Cardiac fibroblast (primary cell): ENCODE measurements around the gene ATP2C2.

Source experiments
- DNase-seq, 2 donors: peaks; one replicate each; pipeline versions ENCODE4 v3.0.0 to v3.0.0-alpha.2; 2010; ENCODE audit warnings: low read depth in 2 of 2
- H3K4me3 ChIP-seq, 2 donors: replicated peaks in 1 of 2; 1 replicate in 1 of 2; 2 replicates in 1 of 2; pipeline ENCODE4 v1.5.1; 2011; ENCODE audit warnings: low read depth in 2 of 2, low read length in 2 of 2, mild to moderate bottlenecking in 2 of 2, moderate library complexity in 1 of 2
- TF ChIP-seq, protein P1 (sequence below): IDR thresholded peaks from one replicate; pipeline ENCODE4 v1.5.1; 2011; ENCODE audit warnings: low read depth, mild to moderate bottlenecking, low read length, inconsistent platforms

Gene ATP2C2

DNA sequence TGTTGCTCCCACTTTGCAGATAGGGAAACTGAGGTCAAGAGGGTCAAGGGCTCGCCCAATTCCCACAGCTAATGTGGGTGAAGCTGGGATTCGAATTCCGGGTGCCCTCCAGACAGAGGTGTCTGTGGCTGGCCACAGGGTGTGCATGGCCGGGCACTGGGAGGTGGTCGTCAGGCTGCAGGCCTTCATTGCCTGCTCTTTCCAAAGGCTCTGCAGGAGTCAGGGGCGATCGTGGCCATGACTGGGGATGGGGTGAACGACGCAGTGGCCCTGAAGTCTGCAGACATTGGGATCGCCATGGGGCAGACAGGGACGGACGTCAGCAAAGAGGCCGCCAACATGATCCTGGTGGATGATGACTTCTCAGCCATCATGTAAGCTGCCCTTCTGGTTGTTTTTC lies 86.3 kb downstream of the ATP2C2 start:
- no peak overlapping the region for H3K4me3 ChIP-seq
- DNase-seq: no peak
- TF ChIP-seq, protein P1, sequence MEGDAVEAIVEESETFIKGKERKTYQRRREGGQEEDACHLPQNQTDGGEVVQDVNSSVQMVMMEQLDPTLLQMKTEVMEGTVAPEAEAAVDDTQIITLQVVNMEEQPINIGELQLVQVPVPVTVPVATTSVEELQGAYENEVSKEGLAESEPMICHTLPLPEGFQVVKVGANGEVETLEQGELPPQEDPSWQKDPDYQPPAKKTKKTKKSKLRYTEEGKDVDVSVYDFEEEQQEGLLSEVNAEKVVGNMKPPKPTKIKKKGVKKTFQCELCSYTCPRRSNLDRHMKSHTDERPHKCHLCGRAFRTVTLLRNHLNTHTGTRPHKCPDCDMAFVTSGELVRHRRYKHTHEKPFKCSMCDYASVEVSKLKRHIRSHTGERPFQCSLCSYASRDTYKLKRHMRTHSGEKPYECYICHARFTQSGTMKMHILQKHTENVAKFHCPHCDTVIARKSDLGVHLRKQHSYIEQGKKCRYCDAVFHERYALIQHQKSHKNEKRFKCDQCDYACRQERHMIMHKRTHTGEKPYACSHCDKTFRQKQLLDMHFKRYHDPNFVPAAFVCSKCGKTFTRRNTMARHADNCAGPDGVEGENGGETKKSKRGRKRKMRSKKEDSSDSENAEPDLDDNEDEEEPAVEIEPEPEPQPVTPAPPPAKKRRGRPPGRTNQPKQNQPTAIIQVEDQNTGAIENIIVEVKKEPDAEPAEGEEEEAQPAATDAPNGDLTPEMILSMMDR: no peak

DNA sequence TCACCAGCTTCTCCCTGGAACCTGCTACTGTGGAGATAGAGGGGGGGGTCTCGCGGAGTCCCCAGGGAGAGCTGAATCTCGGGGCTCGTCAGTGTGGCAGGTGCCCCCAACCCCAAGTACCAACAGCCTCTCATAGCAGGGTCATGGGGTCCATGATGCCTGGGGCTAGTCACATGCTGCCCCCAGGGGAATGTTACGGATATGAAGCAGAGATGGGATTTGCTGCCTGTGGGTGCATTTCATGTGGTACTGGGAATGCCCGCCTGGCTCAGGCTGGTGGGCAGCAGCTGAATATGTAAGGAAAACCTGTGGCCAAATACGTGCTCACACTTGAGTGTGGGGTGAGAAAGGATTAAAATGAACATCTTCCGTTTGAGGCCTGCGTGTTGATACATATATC lies 86.7 kb downstream of the ATP2C2 start:
- DNase-seq: no peak
- TF ChIP-seq, protein P1: no peak
- H3K4me3 ChIP-seq: no peak overlapping the region

DNA sequence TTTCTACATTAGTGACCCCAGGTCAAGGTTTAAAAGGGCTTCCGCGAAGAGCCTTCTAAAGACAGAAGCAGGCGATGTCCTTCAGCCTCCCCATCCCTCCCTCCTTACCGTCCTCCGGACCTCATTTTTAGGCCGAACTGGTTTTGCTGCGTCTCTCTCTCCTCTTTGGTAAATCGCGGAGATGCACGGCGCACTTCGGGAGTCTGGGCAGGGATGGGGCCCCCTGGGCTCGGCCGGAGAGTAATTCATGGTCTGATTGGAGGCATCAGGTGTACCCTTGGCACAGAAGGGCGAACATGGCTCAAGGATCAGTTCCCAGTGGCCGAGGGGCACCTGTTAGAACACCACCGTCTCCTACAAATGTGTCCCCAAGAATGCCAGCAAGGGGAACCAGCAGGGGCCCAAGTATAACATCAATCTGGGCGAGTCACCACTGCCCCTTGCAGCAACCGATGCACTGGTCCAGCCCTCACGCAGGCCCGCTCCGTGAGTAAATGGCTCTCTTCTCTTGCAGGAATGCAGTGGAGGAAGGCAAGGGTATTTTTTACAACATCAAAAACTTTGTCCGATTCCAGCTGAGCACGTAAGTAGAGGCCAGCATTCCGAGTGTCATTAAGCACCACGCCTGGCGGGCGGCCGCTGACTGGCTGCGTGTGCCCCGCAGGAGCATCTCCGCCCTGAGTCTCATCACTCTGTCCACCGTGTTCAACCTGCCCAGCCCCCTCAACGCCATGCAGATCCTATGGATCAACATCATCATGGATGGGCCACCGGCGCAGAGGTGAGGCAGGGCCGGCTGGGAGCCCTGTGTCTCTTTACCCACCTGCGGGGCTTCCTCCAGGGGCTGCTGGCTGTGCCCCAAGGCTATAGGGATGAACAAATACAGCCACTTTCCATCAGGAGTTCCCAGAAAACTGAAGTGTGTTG lies 90.5 kb downstream of the ATP2C2 start:
- no peak overlapping the region for H3K4me3 ChIP-seq
- TF ChIP-seq, protein P1: no peak
- no peak for DNase-seq

DNA sequence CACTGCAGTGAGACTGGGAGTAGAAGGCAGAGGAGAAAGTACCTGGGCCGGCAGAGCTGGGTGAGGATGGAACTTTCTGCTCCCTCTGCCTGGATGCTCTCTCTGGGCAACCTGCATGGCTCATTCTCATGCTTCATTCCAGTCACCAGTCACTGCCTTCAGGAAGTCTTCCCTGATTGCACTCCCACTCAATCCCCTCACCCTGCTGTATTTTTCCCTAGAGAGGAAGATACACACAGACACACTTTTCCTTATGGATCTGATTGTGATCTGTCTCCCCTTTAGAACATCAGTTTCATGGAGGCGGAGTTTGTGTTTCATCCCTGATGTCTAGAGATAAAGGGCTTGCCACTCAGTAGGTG lies 91.2 kb downstream of the ATP2C2 start:
- no peak overlapping the region for H3K4me3 ChIP-seq
- no peak for DNase-seq
- TF ChIP-seq, protein P1: no peak

DNA sequence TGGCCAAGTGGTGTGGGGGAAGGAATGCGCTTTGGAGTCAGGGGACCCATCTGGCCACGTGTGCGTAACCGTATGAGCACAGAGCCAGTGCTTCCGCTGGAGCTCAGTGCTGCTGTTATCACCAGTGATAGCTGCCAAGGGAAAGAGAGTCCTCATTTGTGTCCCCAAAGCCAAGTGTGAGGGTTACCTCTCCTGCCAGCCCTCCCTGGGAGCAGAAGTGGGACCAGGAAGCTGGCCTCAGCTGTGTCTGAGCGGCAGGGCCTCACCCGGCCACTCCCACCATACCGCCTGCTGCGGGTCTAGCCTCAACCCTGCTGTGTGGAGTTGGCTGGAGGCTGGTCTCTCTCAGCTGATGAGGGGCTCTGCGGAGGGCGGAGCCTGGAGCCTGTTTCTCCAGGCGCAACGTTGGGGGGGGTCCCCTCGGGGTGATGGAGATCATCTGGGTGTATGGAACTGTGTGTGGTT lies 91.6 kb downstream of the ATP2C2 start:
- no peak overlapping the region for H3K4me3 ChIP-seq
- TF ChIP-seq, protein P1: no peak
- DNase-seq: no peak

- no peak overlapping the region for H3K4me3 ChIP-seq
- TF ChIP-seq, protein P1: no peak
- DNase-seq: no peak
Measured at GRCh38 chr16:84460406-84461028, 92.2 kb downstream of the ATP2C2 start.
